Measurements from ENCODE around the gene EMILIN3. TPM values are rescaled to one million over a fixed set of nuclear protein-coding genes. Genes with fewer than 3 reads are reported as not detected.

The EMILIN3 gene
- total and polyA plus RNA-seq, 2 of the 4 experiments (the other 2 are of a cell fraction), result under 0.01 to 0.07 TPM

DNA sequence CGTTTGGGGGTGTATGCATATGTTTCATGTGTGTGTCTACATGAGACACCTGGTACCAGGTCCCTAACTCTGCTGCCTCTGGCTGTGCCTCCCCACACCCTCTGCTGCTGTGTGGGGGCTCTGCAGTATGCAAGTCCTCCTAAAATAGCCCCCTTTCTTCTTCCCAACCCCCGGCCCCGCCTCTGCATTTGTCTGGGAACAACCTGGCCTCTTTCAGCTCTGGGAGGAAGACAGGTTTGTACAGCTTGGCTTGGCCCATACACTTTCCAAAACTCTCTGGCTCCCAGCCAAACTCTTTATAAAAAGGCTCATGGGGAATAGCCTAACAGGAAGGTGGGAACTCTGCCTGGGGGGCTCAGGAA is 27.1 kb upstream of the EMILIN3 start:
- Histone ChIP-seq H3K14ac (replicated peaks; ENCODE audit: low read depth, low read length) (no peak overlapping the region), H3K23ac (ENCODE audit: low read depth, low read length) (no peak overlapping the region), H4K5ac (ENCODE audit: low read depth, low read length) (no peak overlapping the region), H3K4me2 (ENCODE audit: low read depth, low read length) (no peak overlapping the region), H3K4me1 (ENCODE audit: control insufficient read depth, insufficient read depth, low read length) (peaks cover 9% of the 10 kb centered on the region; the same call in 1 of the 2 replicates), H3K4me3 (ENCODE audit: insufficient read depth, low read depth, low read length) (no peak overlapping the region), H3K27me3 (ENCODE audit: control insufficient read depth, insufficient read depth, low read length) (no peaks in the 10 kb centered on the region), H4K8ac (ENCODE audit: low read depth in 2 of 2, low read length in 2 of 2) (no peak overlapping the region), H3K4ac (ENCODE audit: low read depth, low read length) (no peak overlapping the region), H2BK5ac (ENCODE audit: low read depth, low read length, poor library complexity, severe bottlenecking) (no peak overlapping the region), H2AK5ac (ENCODE audit: low read depth, low read length) (no peak overlapping the region), H4K20me1 (ENCODE audit: insufficient read depth, low read length) (no peaks in the 10 kb centered on the region), H2BK120ac (ENCODE audit: low read depth, low read length) (no peak overlapping the region), H3K27ac (ENCODE audit: insufficient read depth, low read length) (no peak overlapping the region), H3K36me3 (ENCODE audit: control insufficient read depth, insufficient read depth, low read length) (no peaks in the 10 kb centered on the region), H2AFZ (replicated peaks; ENCODE audit: low read length, poor library complexity) (no peak overlapping the region), H3K18ac (ENCODE audit: low read depth, low read length) (no peak overlapping the region), H2BK20ac (ENCODE audit: low read depth, low read length) (no peak overlapping the region), H4K91ac (ENCODE audit: insufficient read depth, low read depth, low read length) (no peak overlapping the region), H3K9me1 (ENCODE audit: insufficient read depth, low read length) (peaks cover 7% of the 10 kb centered on the region), H3K79me1 (ENCODE audit: low read depth in 1 of 2, low read length in 2 of 2) (no peaks in the 10 kb centered on the region), H2BK15ac (ENCODE audit: low read depth, low read length) (no peak overlapping the region), H2AK9ac (replicated peaks; ENCODE audit: low read depth, low read length, poor library complexity) (no peak overlapping the region), H3K9ac (ENCODE audit: low read depth, low read length) (no peak overlapping the region), H3K9me3 (ENCODE audit: control insufficient read depth, insufficient read depth, low read length) (no peaks in the 10 kb centered on the region), H3K56ac (ENCODE audit: extremely low read depth, insufficient read depth, low read length) (no peak overlapping the region)
- dilution Hi-C loops (cut with HindIII; ENCODE audit: low sequenced_read_pairs, unreplicated experiment), result no loop called here
- TF ChIP-seq FOS (IDR thresholded peaks at IDR 0.05; ENCODE audit: low read depth, low read length) (no peak), POLR2A (IDR thresholded peaks at IDR 0.05; ENCODE audit: low read depth, low read length) (no peak), RAD21 (IDR thresholded peaks at IDR 0.05; ENCODE audit: low read length) (no peak), SMC3 (IDR thresholded peaks at IDR 0.05; ENCODE audit: low read depth, low read length) (no peak), BHLHE40 (IDR thresholded peaks at IDR 0.05; ENCODE audit: low read depth, low read length) (no peak), CEBPB (IDR thresholded peaks at IDR 0.05; ENCODE audit: low read depth, low read length) (no peak), MAFK (IDR thresholded peaks at IDR 0.05; ENCODE audit: low read depth, low read length) (no peak), RFX5 (IDR thresholded peaks at IDR 0.05; ENCODE audit: low read depth, low read length) (no peak), CHD1 (IDR thresholded peaks at IDR 0.05; ENCODE audit: low read depth, low read length) (no peak), MAZ (IDR thresholded peaks at IDR 0.05; ENCODE audit: borderline replicate concordance, low read depth, low read length) (no peak)
- TF ChIP-seq, protein P1, sequence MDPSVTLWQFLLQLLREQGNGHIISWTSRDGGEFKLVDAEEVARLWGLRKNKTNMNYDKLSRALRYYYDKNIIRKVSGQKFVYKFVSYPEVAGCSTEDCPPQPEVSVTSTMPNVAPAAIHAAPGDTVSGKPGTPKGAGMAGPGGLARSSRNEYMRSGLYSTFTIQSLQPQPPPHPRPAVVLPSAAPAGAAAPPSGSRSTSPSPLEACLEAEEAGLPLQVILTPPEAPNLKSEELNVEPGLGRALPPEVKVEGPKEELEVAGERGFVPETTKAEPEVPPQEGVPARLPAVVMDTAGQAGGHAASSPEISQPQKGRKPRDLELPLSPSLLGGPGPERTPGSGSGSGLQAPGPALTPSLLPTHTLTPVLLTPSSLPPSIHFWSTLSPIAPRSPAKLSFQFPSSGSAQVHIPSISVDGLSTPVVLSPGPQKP (IDR thresholded peaks at IDR 0.05; ENCODE audit: borderline replicate concordance, low read depth, low read length), result no peak
- TF ChIP-seq, protein P2, sequence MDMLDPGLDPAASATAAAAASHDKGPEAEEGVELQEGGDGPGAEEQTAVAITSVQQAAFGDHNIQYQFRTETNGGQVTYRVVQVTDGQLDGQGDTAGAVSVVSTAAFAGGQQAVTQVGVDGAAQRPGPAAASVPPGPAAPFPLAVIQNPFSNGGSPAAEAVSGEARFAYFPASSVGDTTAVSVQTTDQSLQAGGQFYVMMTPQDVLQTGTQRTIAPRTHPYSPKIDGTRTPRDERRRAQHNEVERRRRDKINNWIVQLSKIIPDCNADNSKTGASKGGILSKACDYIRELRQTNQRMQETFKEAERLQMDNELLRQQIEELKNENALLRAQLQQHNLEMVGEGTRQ (IDR thresholded peaks at IDR 0.05; ENCODE audit: low read depth, low read length), result no peak
- TF ChIP-seq, protein P3, sequence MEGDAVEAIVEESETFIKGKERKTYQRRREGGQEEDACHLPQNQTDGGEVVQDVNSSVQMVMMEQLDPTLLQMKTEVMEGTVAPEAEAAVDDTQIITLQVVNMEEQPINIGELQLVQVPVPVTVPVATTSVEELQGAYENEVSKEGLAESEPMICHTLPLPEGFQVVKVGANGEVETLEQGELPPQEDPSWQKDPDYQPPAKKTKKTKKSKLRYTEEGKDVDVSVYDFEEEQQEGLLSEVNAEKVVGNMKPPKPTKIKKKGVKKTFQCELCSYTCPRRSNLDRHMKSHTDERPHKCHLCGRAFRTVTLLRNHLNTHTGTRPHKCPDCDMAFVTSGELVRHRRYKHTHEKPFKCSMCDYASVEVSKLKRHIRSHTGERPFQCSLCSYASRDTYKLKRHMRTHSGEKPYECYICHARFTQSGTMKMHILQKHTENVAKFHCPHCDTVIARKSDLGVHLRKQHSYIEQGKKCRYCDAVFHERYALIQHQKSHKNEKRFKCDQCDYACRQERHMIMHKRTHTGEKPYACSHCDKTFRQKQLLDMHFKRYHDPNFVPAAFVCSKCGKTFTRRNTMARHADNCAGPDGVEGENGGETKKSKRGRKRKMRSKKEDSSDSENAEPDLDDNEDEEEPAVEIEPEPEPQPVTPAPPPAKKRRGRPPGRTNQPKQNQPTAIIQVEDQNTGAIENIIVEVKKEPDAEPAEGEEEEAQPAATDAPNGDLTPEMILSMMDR (conservative IDR thresholded peaks at IDR 0.05; ENCODE audit: low read depth, low read length), result no peak
- in situ Hi-C loops (cut with MboI; ENCODE audit: low sequenced_read_pairs), result no loop called here
- WGBS, 2 experiments (ENCODE audit: extremely low coverage in 2 of 2, insufficient read length in 1 of 2), result no CpG with 5 or more reads among the region's 3 CpGs
- no TSS peak for BruUV-seq (replicated peaks)
- intact Hi-C loops (cut with micrococcal nuclease), result no loop called here
- ChIA-PET POLR2A (ENCODE audit: unreplicated experiment) (no interaction called here), CTCF (no interaction called here)
- DNase-seq, result no peak
- no peak for ATAC-seq (ENCODE audit: low read depth)

Data from IMR-90 (cell line).